NCI-H2227 treated with DMSO at 0.1 percent for 48 hours (cell line): ENCODE measurements around the gene MAMDC2.
"Not testable (repeated sequence)": the region's sequence is repeated elsewhere in the genome, so short reads cannot be mapped to it uniquely, and the experiment has no call there.

Experiments used
- DNase-seq: peaks from one replicate; lab custom pipeline; 2025; lab: John Stamatoyannopoulos, UW

MAMDC2 gene

GRCh38 chr9:70036641-70037040 lies 7.0 kb upstream of the MAMDC2 start:
- DNase-seq: no peak

- not testable (repeated sequence) for DNase-seq
Measured at GRCh38 chr9:70038171-70038621, 5.5 kb upstream of the MAMDC2 start.

GRCh38 chr9:70040376-70040903 lies 3.2 kb upstream of the MAMDC2 start:
- no peak for DNase-seq

DNA sequence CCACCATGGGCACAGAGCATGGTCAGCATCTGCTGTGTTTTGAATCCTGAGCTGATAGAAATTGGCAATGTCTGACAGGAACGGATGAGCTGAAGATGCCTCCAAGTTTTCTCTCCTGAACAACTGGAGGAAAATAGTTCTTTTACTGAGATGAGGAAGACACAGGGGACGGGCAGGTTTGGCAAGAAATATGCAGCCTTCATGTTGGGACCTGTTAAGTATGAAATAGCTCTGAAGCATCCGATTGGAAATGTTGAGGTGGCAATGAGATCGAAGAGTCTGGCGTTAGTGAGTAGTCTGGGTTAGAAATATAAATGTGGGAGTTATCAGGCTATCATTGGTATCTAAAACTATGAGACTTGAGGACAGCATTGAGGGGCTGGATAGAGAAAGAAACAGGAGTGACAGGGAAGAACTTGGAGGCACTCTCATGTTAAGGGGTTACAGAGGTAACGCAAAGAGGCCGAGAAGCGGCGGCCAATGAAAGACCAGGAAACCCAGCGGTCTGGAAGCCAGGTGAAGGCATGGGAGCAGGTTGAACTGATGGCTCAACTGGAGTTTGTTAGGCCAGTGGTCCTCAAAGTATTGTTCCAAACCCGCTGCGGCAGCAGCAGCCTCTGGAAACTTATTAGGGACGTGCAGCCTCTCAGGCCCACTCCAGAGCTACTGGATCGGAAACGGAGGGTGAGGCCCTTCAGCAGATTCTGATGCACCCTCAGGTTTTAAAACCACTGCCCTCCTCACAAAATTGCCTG lies 1.0 kb upstream of the MAMDC2 start:
- no peak for DNase-seq

GRCh38 chr9:70043285-70043684 lies 363 bp upstream of the MAMDC2 start:
- DNase-seq: no peak

DNA sequence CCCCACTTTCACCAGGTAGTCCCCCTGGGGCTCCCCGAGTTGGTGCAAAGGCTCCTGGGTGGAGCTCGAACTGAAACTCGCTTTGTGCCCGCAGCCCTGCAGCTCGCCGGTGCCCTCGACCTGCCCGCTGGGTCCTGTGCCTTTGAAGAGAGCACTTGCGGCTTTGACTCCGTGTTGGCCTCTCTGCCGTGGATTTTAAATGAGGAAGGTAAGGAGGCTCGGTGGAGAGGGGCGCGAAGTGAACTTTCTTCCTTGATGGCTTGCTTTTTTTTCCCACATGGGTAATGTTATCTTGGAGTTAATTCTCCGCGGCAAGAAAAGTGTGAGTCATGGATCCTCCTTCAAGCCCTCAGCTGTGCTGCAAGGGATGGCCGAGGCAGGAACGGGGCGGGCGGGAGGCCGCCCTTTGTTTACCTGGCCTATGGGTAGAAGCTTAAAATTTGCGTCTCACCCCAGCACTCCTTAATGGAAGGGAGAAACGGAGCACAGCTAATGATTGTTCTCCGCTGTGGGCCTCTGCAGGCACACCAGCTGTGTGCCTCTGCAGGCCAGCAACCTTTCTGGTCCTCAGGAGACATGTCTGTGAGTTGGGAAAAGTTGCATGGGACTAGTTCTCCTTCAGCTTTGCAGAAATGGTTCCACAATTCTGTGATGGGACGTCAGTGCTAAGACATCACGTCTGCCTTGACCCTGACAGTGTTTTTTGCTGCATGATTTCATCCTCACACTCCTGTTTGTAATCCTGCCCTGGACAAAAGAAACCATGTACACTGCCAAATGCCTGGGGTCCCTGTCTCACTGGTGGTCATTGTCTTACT lies 1.1 kb downstream of the MAMDC2 start:
- DNase-seq: no peak

GRCh38 chr9:70045452-70045851 lies 1.8 kb downstream of the MAMDC2 start:
- DNase-seq: no peak

DNA sequence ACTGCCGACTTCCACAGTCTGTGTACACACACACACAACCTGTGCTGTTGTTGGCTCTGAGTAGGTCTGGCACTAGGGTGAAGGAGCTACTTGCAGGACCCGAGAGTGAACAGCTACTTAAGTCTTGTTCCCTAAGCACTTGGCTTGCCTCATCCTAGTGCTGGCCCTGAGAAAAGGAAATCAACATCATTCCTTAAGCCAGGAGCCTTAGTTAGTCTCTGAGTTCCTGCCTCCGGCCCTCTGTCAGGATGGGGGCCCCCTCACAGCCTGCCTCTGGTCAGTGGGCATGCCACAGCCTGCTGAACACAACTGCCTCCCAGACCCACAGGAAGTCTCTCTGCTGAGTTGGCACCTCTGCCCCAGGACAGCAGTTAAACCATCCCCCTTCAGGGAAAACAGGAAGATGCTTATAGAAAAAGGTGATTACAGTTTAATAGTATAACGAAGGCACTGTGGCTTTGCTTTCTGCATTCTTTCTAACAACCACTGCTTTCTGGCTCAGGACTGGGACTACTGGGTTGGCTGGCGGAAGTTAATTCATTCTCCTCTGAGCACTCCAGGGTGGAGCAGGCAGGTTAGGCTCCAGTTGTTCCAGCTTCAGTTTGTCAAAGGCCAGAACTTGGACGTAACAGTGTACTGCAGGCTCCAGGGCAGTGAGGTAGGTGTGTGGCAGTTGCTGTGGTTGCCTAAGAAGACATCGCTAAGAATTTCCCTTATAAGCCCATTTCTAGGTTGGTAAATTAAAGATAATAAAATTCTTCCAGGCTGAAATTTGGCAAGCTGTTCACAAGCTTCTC lies 2.8 kb downstream of the MAMDC2 start:
- DNase-seq: no peak

DNA sequence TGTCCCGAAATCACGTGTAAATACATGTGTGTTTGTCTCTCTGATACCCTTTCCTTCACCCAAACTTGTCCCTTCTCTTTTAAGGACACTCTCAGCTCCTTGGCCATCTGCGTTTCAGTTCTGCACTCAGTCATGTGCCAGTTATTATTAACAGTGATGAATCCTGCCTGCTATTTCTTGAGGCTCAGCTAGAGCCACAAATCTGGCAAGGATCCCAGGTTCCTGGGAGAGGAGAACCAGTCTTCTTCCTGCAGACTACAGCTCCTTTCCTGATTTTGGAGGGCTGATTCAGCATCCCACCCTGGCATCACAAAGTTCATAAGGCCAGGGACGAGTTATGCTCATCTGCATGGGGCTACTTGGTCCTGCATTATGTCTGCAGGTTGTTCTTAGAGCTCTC lies 5.6 kb downstream of the MAMDC2 start:
- DNase-seq: no peak

GRCh38 chr9:70049672-70050271 lies 6.1 kb downstream of the MAMDC2 start:
- no peak for DNase-seq

GRCh38 chr9:70052768-70053167 lies 9.1 kb downstream of the MAMDC2 start:
- no peak for DNase-seq

DNA sequence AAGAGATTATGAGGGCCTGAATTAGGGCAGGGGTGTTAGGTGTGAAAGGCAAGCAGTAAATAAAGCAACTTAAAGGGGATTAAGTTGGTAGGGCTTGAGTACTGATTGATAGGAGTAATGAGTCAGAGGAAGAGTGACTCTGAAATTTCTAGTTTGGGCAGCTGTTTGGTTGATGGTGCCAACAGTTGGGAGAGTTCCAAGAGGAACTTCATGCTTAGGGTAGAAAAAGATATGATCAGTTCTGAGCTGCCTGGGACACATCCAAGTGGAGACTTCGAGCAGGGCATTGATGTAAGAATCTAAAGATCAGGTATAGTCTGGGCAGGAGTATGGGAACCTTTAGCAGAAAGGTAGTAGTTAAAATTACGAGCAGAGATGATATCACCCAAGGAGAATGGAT lies 10.2 kb downstream of the MAMDC2 start:
- DNase-seq: no peak

GRCh38 chr9:70054521-70054920 lies 10.9 kb downstream of the MAMDC2 start:
- no peak for DNase-seq

DNA sequence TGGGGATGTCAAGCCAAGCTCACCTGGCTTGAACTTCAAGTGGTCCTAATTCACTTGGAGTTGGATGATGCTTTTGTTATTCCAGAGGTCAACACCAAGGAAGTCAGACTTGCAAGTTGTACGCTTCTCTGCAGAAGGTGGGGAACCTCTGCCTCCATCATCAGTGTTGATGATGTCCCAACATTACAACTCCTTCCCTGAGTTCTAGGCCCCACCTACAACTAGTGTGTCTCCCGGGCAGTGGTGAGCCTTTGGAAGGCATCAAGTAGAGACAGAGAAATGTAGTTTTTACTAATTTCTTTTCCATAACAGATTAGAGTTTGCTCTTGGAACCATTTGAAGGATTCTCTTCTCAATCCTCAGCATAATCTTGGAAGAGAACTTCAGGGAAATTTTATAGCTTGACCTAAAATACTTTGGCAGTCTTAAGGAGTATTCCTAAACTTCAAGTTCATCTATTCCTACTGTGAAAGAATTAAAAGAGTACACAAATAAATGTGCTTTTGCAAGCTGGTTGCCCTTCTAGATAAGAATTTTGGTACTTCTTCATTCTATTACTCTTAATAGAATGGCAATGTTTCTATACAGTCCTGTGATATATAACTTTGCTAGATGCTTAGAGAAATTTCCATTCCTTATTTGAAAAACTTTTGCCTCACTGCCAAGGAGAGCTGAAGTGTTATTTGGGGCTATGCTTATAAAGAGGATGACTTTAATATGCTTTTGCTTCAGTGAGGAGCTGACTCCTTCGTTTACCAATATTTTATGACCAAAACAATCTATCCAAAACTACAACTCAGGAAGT lies 12.0 kb downstream of the MAMDC2 start:
- DNase-seq: no peak

DNA sequence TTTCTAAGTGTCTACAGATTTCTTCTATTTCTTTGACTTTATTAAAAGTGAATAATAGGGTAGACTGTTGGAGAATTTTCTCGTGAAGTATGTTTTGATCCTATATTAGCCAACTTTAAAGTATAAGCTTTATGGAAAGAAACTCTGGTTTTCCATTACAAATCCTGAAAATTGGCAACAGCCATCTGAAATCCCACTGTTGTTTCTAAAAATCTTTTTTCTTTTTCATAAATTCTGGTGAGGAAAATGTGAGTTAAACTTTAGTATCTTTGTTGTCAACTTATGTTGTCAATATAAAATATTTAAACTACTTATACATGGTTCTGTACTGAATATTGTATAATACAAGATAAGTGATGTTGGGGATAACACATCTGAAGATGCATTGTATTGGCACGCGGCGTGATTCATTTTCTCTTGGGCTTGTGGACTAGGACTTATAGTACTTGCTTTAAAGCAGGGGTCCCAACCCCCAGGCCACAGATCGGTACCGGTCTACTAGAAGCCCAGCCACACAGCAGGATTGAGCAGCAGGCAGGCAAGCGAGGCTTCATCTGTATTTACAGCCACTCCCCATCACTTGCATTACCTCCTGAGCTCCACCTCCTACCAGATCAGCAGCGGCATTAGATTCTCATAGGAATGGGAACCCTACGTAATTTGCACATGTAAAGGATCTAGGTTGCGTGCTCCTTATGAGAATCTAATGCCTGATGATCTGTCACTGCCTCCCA lies 12.7 kb downstream of the MAMDC2 start:
- no peak for DNase-seq

GRCh38 chr9:70058569-70059116 lies 15.0 kb downstream of the MAMDC2 start:
- no peak for DNase-seq

DNA sequence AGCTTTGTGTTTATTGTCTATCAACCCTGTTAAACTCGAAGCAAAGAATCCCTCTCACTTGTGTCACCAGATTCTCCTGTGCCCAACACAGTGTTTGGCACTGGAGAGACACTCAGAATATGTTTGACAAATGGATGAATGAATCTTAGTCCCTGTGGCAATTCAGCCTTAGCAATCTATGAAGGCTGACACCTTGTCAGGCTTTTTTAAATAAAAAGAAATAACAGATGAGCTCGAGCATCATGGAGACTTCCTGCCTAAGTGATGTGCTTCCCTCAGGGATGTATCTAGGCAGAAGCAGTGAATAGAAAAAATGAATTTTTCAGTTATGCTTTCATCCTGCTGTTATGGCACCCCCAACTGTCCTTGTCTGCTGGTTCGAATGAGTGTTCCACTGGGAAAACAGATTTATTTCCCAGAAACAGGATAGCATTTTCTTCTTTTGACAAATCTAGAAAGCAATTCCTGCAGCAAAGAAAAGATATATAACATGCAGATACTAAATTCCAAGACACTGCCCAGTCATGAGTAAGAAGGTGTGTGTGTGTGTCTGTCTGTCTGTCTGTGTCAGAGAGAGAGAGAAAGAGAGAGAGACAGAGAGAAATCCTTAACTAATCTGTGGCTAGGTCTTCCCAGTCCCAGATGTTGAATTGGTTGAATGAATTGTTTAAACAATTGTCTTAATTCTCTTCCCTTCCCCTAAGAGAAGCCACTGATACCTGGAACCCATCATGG lies 16.7 kb downstream of the MAMDC2 start:
- no peak for DNase-seq

DNA sequence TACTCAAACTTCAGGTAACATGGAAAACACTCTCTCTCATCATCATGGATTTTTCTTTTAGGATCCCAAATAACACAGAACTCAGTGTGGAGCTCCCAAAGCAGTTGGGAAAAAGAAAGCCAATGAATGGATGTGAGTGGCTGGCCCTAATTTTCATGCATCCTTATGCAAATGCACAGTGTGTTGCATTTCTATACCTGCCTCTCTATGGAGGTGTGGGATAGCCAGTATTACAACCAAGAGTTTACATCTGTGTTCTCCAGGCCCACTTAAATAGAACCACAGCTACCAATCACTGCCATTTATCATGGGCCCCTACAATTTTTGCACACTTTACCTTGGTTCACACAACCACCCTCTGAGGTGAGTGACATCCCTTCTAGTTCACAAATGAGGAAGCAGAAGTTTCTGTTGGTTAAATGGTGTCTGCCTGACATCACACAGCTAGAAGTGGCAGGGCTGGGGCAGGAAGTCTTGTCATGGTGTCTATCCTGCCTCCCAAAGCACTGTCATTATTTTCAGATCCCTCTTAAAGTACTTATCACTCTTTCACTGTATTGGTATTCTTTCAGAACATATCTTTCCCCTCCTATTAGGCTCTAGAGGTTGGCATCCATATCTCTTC lies 17.3 kb downstream of the MAMDC2 start:
- DNase-seq: no peak

GRCh38 chr9:70061776-70062175 lies 18.1 kb downstream of the MAMDC2 start:
- DNase-seq: no peak
